CD14-positive monocyte (primary cell): ENCODE results near the gene PBOV1. TPM values are rescaled to one million over a fixed set of nuclear protein-coding genes. Genes with fewer than 3 reads are reported as not detected.

Experiments
- DNase-seq, 3 donors: peaks; one replicate each; pipeline ENCODE4 v3.0.0-alpha.2; 2011 to 2022
- H2AFZ ChIP-seq: 2 replicates; pipeline ENCODE4 v1.6.0; 2012; ENCODE audit warnings: mild to moderate bottlenecking, low read depth, low read length, inconsistent platforms; ENCODE audit not compliant: insufficient read depth, poor library complexity, severe bottlenecking
- H3K27ac ChIP-seq, 2 donors: 1 replicate in 1 of 2; 2 replicates in 1 of 2; pipeline ENCODE4 v1.5.1; 2012 to 2013; ENCODE audit warnings: low read length in 2 of 2, control low read depth in 1 of 2, inconsistent platforms in 1 of 2, low read depth in 1 of 2, mild to moderate bottlenecking in 1 of 2
- H3K27me3 ChIP-seq, 2 donors: one replicate each; pipeline versions ENCODE4 v1.6.0 to v1.6.1; 2011 to 2013; ENCODE audit warnings: low read length in 2 of 2; ENCODE audit not compliant: control insufficient read depth in 2 of 2, insufficient read depth in 2 of 2
- H3K36me3 ChIP-seq, 2 donors: replicated peaks in 1 of 2; 1 replicate in 1 of 2; 2 replicates in 1 of 2; pipeline versions ENCODE4 v1.5.1 to v1.6.1; 2012 to 2013; ENCODE audit warnings: low read length in 2 of 2, control low read depth in 1 of 2, inconsistent platforms in 1 of 2, mild to moderate bottlenecking in 1 of 2; ENCODE audit not compliant: insufficient read depth in 2 of 2, control insufficient read depth in 1 of 2
- H3K4me1 ChIP-seq, 2 donors: 1 replicate in 1 of 2; 2 replicates in 1 of 2; pipeline versions ENCODE4 v1.5.1 to v1.6.1; 2012 to 2013; ENCODE audit warnings: low read length in 2 of 2, control low read depth in 1 of 2, inconsistent platforms in 1 of 2, mild to moderate bottlenecking in 1 of 2, moderate library complexity in 1 of 2; ENCODE audit not compliant: insufficient read depth in 2 of 2, control insufficient read depth in 1 of 2
- H3K4me2 ChIP-seq: replicated peaks from 2 replicates; pipeline ENCODE3; 2012; ENCODE audit warnings: low read length, moderate library complexity, mild to moderate bottlenecking; ENCODE audit not compliant: poor library complexity, severe bottlenecking; ENCODE audit errors: extremely low read depth
- H3K4me3 ChIP-seq, 3 experiments: fragments of 200-600 bp in 1 of 3; sonication (generic) in 1 of 3; replicated peaks in 1 of 3; 1 replicate in 2 of 3; 2 replicates in 1 of 3; pipeline ENCODE4 v1.5.1; 2011 to 2013; ENCODE audit warnings: low read length in 3 of 3, mild to moderate bottlenecking in 3 of 3, control low read depth in 2 of 3, low read depth in 2 of 3, inconsistent platforms in 1 of 3, moderate library complexity in 1 of 3
- H3K79me2 ChIP-seq: 2 replicates; pipeline ENCODE4 v1.6.0; 2012; ENCODE audit warnings: mild to moderate bottlenecking, control low read depth, inconsistent platforms, low read length, moderate library complexity; ENCODE audit not compliant: insufficient read depth
- H3K9ac ChIP-seq: 2 replicates; pipeline ENCODE4 v1.6.0; 2017; ENCODE audit warnings: low read length, mild to moderate bottlenecking; ENCODE audit not compliant: insufficient read depth, poor library complexity, severe bottlenecking
- H3K9me3 ChIP-seq, 2 donors: replicated peaks in 1 of 2; 1 replicate in 1 of 2; 2 replicates in 1 of 2; pipeline versions ENCODE4 v1.5.1 to v1.6.1; 2012 to 2013; ENCODE audit warnings: low read length in 2 of 2, control low read depth in 1 of 2; ENCODE audit not compliant: control insufficient read depth in 1 of 2, insufficient read depth in 1 of 2
- H4K20me1 ChIP-seq: 2 replicates; pipeline ENCODE4 v1.6.0; 2012; ENCODE audit warnings: mild to moderate bottlenecking, low read length, control low read depth, moderate library complexity; ENCODE audit not compliant: insufficient read depth
- H3K27ac Mint-ChIP-seq, 7 donors: one replicate each; pipeline ENCODE4 v1.8.0; 2020; ENCODE audit warnings: mild to moderate bottlenecking in 7 of 7, mixed read lengths in 7 of 7, moderate library complexity in 6 of 7, inconsistent platforms in 2 of 7
- H3K27me3 Mint-ChIP-seq, 3 donors: one replicate each; pipeline ENCODE4 v1.8.0; 2021 to 2022; ENCODE audit warnings: low read depth in 3 of 3, mild to moderate bottlenecking in 3 of 3, mixed read lengths in 3 of 3, moderate library complexity in 3 of 3, inconsistent platforms in 1 of 3
- H3K36me3 Mint-ChIP-seq, 2 donors: one replicate each; pipeline ENCODE4 v1.8.0; 2020; ENCODE audit warnings: mixed read lengths in 2 of 2, inconsistent platforms in 1 of 2, mild to moderate bottlenecking in 1 of 2
- H3K4me1 Mint-ChIP-seq: one replicate; pipeline ENCODE4 v1.8.0; 2020; ENCODE audit warnings: mild to moderate bottlenecking, mixed read lengths
- H3K4me3 Mint-ChIP-seq, 2 donors: one replicate each; pipeline ENCODE4 v1.8.0; 2020; ENCODE audit warnings: mild to moderate bottlenecking in 2 of 2, mixed read lengths in 2 of 2, moderate library complexity in 1 of 2
- H3K9me3 Mint-ChIP-seq, 7 donors: one replicate each; pipeline ENCODE4 v1.8.0; 2020 to 2022; ENCODE audit warnings: mixed read lengths in 7 of 7, mild to moderate bottlenecking in 6 of 7, moderate library complexity in 6 of 7, inconsistent platforms in 2 of 7
- WGBS: methylation state at CpG from one replicate; pipeline ENCODE4 v1.1.5; 2013; ENCODE audit warnings: missing lambda C conversion rate; ENCODE audit not compliant: insufficient coverage; 5-methylcytosine and 5-hydroxymethylcytosine counted together
- intact Hi-C, 2 donors: fragments of 100-400 bp; cut with micrococcal nuclease; formaldehyde crosslinking; loops; one replicate each; pipeline versions ENCODE4 v1.15.0 to v1.15.1; 2023
- polyA plus RNA-seq, 3 donors: library from polyadenylated mRNA; depleted of rRNA in 1 of 3; unstranded in 2 of 3; stranded (reverse) in 1 of 3; fragments of 300-500 nt in 2 of 3; fragments of >200 nt in 1 of 3; fragmentation: Illumina TruSeq in 2 of 3; gene quantifications; 1 replicate in 2 of 3; 2 replicates in 1 of 3; pipeline ENCODE4 v1.2.3, GENCODE V29; 2012 to 2021
- TF ChIP-seq, protein P1 (sequence below): fragments of 200-600 bp; IDR thresholded peaks from one replicate; pipeline ENCODE4 v1.8.0; 2022; ENCODE audit warnings: antibody characterized with exemption, mild to moderate bottlenecking

Gene PBOV1
- polyA plus RNA-seq, 3 donors: not detected

DNA sequence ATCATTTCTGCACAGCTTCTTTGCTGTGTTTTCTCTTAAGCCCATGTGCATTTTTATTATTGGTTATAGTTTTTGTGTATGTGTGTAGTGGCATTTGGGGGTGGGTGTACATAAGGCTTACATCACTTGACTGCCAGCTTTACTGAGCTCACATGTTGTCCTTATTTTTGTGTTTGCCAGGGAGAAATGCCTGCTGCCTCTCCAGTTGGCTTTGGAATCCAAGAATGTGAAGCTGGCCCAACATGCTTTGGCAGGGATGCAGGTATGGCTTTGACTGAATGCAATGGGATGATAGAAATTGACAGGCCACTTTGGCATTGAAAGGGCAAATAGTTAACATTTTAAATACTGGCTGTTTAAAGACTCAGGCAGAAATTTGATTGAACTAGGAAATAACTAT, 11.4 kb downstream of the PBOV1 start:
- Histone ChIP-seq H3K4me3 (no peak overlapping the region), H2AFZ (no peak overlapping the region), H3K27ac (no peak overlapping the region), H3K4me1 (no peaks in the 10 kb centered on the region), H3K9ac (no peak overlapping the region), H4K20me1 (no peaks in the 10 kb centered on the region), H3K36me3 (no peaks in the 10 kb centered on the region), H3K27me3 (no peaks in the 10 kb centered on the region), H3K79me2 (no peaks in the 10 kb centered on the region), H3K4me2 (no peak overlapping the region), H3K9me3 (no peaks in the 10 kb centered on the region)
- H3K9me3 Mint-ChIP-seq: peaks cover 0 to 7% (median 0%) of the 10 kb centered on the region in 7 donors
- no peaks in the 10 kb centered on the region for H3K36me3 Mint-ChIP-seq
- no peak overlapping the region for H3K27ac Mint-ChIP-seq
- peaks cover 4 to 6% (median 4%) of the 10 kb centered on the region in 3 donors for H3K27me3 Mint-ChIP-seq
- H3K4me1 Mint-ChIP-seq: no peaks in the 10 kb centered on the region
- intact Hi-C loops: no loop called here
- no peak overlapping the region for H3K4me3 Mint-ChIP-seq
- TF ChIP-seq, protein P1, sequence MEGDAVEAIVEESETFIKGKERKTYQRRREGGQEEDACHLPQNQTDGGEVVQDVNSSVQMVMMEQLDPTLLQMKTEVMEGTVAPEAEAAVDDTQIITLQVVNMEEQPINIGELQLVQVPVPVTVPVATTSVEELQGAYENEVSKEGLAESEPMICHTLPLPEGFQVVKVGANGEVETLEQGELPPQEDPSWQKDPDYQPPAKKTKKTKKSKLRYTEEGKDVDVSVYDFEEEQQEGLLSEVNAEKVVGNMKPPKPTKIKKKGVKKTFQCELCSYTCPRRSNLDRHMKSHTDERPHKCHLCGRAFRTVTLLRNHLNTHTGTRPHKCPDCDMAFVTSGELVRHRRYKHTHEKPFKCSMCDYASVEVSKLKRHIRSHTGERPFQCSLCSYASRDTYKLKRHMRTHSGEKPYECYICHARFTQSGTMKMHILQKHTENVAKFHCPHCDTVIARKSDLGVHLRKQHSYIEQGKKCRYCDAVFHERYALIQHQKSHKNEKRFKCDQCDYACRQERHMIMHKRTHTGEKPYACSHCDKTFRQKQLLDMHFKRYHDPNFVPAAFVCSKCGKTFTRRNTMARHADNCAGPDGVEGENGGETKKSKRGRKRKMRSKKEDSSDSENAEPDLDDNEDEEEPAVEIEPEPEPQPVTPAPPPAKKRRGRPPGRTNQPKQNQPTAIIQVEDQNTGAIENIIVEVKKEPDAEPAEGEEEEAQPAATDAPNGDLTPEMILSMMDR: no peak
- no peak for DNase-seq

DNA sequence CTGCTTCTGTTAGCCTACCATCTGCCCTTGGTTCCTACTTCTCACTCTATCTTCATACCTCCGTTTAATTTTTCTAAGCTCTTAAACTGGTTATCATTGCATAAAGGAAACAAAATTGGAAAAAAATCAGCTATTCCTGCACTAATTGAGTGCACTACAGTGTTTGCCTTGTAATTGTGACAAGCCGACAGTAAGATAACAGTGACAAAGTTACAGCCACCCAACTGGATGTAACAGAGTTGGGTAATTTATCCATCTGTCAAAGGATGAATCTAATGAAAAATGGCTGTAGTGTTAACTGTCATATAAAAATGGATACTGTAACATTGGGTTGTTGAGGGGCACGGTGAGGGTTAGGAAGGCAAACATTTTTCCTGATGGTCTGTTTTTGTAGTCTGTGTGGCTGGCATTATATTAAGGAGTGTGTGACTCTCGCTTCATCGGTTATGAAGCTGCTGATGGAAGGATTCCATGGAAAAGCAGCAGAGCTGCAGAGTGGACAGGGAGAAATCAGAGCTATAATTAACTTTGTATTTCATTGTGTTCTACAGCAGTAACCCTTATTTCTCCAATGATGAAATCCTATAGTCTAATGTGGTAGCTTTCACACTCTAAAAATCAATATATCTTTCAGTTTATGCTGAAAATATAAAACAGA, 12.7 kb downstream of the PBOV1 start:
- no peaks in the 10 kb centered on the region for H3K27me3 ChIP-seq
- Mint-ChIP-seq H3K4me1 (no peaks in the 10 kb centered on the region), H3K4me3 (no peak overlapping the region), H3K9me3 (peaks cover 0 to 7% (median 0%) of the 10 kb centered on the region in 7 donors), H3K27ac (no peak overlapping the region), H3K36me3 (no peaks in the 10 kb centered on the region), H3K27me3 (peaks cover 4% of the 10 kb centered on the region in 3 donors)
- no peak overlapping the region for H3K27ac ChIP-seq
- intact Hi-C loops: no loop called here
- no peak overlapping the region for H3K4me2 ChIP-seq
- TF ChIP-seq, protein P1: no peak
- no peaks in the 10 kb centered on the region for H4K20me1 ChIP-seq
- H3K9ac ChIP-seq: no peak overlapping the region
- no peaks in the 10 kb centered on the region for H3K79me2 ChIP-seq
- no peaks in the 10 kb centered on the region for H3K9me3 ChIP-seq
- no peaks in the 10 kb centered on the region for H3K36me3 ChIP-seq
- no peak overlapping the region for H2AFZ ChIP-seq
- H3K4me1 ChIP-seq: no peaks in the 10 kb centered on the region
- H3K4me3 ChIP-seq: no peak overlapping the region
- WGBS: 96% methylated on average over 2 of the region's 5 CpGs
- DNase-seq: no peak
